ENCODE data around the gene HUWE1.

DNA sequence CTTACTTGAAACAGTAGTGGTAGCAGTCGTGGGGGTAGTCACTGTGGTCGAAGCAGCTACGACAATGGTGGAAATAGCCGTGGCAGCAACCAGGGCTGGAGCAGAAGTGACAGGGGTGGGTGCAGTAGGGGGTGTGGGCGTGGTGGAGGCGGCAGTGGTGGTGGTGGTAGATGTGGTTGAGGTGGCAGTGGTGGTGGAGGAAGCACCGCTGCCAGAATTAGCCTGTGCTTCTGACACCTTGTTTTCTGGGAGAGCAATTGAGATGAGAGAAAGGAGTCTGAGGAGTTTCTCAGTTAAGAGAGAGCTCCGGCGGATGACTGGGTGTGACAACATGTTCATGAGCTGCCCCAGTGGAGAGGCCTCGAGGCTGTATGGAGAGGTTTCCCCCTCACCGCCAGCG lies 138.9 kb downstream of the HUWE1 start:
- TF ChIP-seq, protein P1, sequence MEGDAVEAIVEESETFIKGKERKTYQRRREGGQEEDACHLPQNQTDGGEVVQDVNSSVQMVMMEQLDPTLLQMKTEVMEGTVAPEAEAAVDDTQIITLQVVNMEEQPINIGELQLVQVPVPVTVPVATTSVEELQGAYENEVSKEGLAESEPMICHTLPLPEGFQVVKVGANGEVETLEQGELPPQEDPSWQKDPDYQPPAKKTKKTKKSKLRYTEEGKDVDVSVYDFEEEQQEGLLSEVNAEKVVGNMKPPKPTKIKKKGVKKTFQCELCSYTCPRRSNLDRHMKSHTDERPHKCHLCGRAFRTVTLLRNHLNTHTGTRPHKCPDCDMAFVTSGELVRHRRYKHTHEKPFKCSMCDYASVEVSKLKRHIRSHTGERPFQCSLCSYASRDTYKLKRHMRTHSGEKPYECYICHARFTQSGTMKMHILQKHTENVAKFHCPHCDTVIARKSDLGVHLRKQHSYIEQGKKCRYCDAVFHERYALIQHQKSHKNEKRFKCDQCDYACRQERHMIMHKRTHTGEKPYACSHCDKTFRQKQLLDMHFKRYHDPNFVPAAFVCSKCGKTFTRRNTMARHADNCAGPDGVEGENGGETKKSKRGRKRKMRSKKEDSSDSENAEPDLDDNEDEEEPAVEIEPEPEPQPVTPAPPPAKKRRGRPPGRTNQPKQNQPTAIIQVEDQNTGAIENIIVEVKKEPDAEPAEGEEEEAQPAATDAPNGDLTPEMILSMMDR (conservative IDR thresholded peaks at IDR 0.05), result no peak
- TF ChIP-seq ZFX (IDR thresholded peaks at IDR 0.05), result no peak
